SW 1271 (cell line): ENCODE measurements around the gene ELAPOR2.
A peak's percentile ranks its signal among the peaks of the same experiment; 100 is the strongest.
"Not testable (repeated sequence)": the region's sequence is repeated elsewhere in the genome, so short reads cannot be mapped to it uniquely, and the experiment has no call there.

Experiments
- DNase-seq, 2 experiments: peaks; one replicate each; lab custom pipeline; 2025; lab: John Stamatoyannopoulos, UW

The ELAPOR2 gene, protein sequence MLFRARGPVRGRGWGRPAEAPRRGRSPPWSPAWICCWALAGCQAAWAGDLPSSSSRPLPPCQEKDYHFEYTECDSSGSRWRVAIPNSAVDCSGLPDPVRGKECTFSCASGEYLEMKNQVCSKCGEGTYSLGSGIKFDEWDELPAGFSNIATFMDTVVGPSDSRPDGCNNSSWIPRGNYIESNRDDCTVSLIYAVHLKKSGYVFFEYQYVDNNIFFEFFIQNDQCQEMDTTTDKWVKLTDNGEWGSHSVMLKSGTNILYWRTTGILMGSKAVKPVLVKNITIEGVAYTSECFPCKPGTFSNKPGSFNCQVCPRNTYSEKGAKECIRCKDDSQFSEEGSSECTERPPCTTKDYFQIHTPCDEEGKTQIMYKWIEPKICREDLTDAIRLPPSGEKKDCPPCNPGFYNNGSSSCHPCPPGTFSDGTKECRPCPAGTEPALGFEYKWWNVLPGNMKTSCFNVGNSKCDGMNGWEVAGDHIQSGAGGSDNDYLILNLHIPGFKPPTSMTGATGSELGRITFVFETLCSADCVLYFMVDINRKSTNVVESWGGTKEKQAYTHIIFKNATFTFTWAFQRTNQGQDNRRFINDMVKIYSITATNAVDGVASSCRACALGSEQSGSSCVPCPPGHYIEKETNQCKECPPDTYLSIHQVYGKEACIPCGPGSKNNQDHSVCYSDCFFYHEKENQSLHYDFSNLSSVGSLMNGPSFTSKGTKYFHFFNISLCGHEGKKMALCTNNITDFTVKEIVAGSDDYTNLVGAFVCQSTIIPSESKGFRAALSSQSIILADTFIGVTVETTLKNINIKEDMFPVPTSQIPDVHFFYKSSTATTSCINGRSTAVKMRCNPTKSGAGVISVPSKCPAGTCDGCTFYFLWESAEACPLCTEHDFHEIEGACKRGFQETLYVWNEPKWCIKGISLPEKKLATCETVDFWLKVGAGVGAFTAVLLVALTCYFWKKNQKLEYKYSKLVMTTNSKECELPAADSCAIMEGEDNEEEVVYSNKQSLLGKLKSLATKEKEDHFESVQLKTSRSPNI

GRCh38 chr7:87059525-87060287 is at the start of gene ELAPOR2:
Gene ELAPOR2, minus strand, starts transcription at chr7:87059654. Its CDS starts 141 bp downstream, at chr7:87059513.
- peak; percentile 14 to 47 for DNase-seq

DNA sequence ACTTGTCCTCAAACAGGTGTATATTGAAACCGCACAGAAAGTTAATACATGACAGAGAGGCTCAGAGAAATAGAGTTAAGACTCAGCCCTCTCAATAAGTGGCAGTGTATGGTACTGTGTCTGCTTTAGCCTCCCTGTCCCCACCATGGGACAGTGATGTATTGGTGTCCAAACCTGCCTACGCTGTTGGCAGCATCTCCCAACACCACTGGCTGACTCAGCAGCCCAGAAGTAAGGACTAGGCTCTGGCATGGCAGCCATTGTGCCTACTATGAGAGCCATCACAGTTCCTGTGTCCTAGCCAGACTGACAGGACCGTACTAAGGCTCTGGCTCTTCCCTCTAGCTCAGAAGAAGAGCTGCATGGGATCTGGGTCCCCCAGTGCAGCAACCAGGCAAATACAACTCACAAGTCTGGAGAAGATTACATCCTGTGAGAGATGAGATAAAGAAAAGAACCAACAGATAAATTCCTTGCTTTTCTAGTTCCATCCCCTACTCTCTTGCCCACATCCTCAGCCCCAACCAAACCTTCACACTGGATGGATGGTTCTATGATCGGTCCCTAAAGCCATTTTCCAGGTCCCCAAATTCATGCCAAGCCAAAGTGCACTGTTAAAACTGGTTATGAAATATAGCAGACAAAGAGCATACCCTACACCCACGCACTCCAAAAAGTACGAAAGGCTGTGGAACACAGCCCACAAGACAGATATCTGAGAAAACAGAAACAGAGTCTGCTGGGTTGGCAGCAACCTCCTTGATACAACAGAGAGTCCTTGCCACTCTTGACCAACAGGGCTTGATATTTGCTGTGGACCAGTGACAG is 48.7 kb upstream of the ELAPOR2 start:
- DNase-seq, result no peak

DNA sequence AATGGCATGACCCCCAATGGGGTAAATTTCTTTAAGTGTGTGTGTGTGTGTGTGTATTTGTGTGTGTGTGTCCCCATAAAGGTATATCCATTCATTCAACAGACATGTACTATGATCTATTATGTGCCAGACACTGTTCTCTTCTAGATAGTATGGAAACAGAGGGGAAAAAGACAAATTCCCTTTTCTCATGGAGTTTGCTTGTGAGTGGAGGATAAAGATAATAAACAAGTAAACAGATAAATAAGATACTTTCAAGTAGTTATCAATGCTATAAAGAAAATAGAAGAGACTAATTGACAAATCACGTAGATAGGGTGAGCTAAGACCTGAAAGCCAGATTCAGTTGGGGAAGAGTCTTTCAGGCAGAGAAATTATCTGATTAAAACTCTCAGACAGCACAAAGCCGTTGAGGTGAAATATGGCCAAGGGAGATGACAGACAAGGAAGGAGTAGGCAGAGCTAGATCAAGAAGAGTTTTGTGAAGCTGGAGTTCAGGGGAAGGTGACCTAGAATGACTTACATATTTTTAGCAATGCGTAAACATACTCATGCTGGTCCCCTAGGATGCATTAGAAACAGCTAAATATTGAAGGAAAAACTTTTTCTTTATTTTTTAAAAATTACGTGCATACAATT is 47.6 kb upstream of the ELAPOR2 start:
- no peak for DNase-seq

- DNase-seq, result no peak
Observed at GRCh38 chr7:87105401-87105800, 45.9 kb upstream of the ELAPOR2 start.

DNA sequence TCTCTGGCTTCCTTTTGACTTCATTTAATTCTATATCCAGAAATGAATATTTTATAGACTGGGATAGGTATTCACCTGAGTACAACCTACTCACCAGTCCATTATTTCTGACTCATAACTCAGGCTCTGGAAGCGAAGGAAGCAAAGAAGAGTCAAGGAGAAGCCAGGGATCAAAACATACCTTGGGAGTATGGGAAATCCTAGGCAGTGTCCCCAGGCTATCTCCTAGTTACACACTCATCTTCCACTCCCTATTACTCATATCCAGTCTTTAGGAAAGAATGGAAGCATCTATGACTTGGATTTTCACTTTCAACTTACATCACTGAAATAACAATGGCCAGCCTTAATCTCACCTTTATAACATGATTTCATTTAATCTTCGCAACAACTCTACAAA is 40.9 kb upstream of the ELAPOR2 start:
- no peak for DNase-seq

- not testable (repeated sequence) for DNase-seq
Observed at GRCh38 chr7:87097375-87097774, 37.9 kb upstream of the ELAPOR2 start.

- no peak for DNase-seq
Observed at GRCh38 chr7:87094322-87094721, 34.9 kb upstream of the ELAPOR2 start.

DNA sequence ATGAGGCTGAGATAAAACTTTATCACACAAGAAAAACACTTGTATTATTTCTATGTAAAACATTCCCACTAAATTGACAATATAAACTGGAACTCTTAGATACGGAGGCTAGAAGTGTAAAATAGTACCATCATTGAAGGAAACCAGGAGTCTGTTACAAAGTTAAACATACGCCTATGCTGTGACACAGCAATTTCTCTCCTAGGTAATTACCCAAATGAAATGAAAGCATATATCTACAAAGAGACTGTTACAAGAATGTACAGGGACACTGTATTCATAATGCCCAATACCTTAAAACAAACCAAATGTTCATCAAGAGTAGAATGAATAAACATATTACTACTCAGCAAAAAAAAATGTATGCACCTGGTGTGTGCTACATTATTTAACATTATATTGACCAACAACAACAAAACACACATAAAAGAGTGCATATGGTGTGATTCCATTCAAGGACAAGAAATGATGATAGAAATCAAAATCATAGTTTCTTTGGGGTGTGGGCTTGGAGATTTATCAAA is 33.2 kb upstream of the ELAPOR2 start:
- DNase-seq, result no peak

DNA sequence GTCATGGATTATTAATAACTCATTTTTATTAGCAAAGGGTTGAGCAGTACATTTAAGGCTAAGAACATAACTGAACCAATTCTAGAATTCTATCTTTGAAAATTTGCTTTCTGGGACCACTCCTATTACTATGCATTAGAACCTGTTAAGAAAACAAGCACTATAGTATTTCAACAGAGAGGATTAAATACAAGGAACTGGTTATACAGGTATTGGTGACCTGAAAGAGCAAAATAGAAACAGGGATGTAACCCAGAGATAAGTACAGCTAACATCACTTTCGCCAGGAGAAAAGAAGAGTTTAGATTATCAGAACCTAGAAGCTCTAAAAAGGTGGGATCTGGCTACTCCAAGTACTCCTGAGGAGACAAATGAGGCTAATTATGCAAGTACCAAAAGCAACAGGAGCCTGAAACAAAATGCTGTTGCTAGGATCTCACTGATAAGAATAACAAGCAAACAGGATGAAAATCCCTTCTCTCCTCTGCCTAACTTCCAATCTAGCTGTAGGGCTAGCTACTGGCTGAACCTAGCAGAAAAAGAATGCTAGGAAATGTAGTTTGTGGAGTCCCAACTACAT is 32.1 kb upstream of the ELAPOR2 start:
- no peak for DNase-seq

- DNase-seq, result no peak
Observed at GRCh38 chr7:87083865-87084519, 24.5 kb upstream of the ELAPOR2 start.

DNA sequence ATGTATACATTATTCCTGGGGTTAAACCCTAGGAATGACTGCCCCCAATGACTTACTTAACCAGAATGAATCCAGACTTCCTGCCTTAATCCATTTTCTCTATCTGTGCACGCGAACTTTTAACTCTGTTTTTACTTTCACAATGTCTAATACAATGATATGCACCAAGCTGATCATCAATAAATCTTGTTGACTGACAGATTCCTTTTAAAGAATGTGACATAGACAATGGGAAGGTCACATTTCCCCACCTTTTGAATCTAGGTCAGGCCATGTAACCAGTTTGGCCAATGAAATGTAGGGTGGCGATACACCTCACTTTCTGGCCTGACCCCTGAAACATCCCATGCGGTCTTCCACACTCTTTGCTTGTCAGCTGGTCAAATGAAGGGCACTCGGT is 23.2 kb upstream of the ELAPOR2 start:
- no peak for DNase-seq

GRCh38 chr7:87075671-87076404 is 16.4 kb upstream of the ELAPOR2 start:
- no peak for DNase-seq

GRCh38 chr7:87067788-87068187 is 8.3 kb upstream of the ELAPOR2 start:
- no peak for DNase-seq

- no peak for DNase-seq
Observed at GRCh38 chr7:87060288-87060537, 759 bp upstream of the ELAPOR2 start.

- DNase-seq, result no peak
Observed at GRCh38 chr7:87058744-87059524, 520 bp downstream of the ELAPOR2 start.

- DNase-seq, result no peak
Observed at GRCh38 chr7:87057210-87057609, 2.2 kb downstream of the ELAPOR2 start.

GRCh38 chr7:87056346-87056745 is 3.1 kb downstream of the ELAPOR2 start:
- DNase-seq, result no peak

- DNase-seq, result no peak
Observed at GRCh38 chr7:87048839-87049238, 10.6 kb downstream of the ELAPOR2 start.
